Measurements from ENCODE around the gene PIEZO2.

Gene PIEZO2

DNA sequence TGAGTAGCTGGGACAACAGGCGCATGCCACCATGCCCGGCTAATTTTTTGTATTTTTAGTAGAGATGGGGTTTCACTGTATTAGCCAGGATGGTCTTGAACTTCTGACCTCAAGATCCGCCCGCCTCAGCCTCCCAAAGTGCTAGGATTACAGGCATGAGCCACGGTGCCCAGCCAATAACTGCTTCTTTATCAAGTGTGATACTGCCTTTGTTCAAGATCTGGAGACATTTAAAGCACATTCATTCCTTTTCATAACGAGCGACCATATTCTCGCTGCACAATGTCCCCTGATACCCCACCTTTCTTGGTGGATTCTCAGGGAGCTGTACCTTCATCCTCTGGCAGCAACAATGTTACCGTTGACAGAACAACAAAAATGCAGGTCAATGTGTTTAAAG, 75.4 kb downstream of the PIEZO2 start:
- Mint-ChIP-seq H3K4me1 (ENCODE audit: low read depth) (no peaks in the 10 kb centered on the region), H3K36me3 (ENCODE audit: low read depth) (no peaks in the 10 kb centered on the region), H3K9me3 (no peaks in the 10 kb centered on the region), H3K27me3 (no peaks in the 10 kb centered on the region), H3K4me3 (no peak overlapping the region), H3K27ac (no peak overlapping the region)

DNA sequence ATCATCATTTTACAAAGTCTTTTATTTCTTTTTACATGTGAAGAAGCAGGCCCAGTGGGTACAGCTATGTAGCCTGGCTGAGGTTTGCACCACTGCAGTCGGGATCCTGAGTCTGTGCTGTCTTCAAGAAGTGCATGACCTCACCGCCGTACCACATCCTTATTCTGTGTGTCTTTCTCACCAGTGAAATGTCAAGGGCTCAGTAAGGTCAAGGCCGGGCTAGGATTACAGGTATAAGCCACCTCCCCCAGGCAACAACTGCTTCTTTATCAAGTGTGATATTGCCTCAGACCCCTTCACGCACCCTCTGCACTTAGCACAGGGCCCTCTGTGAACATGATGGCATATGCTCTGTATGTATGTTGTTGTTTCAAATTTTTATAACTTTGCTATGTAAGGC, 76.7 kb downstream of the PIEZO2 start:
- Mint-ChIP-seq H3K4me1 (ENCODE audit: low read depth) (no peaks in the 10 kb centered on the region), H3K27me3 (no peaks in the 10 kb centered on the region), H3K9me3 (no peaks in the 10 kb centered on the region), H3K4me3 (no peak overlapping the region), H3K36me3 (ENCODE audit: low read depth) (no peaks in the 10 kb centered on the region), H3K27ac (no peak overlapping the region)

DNA sequence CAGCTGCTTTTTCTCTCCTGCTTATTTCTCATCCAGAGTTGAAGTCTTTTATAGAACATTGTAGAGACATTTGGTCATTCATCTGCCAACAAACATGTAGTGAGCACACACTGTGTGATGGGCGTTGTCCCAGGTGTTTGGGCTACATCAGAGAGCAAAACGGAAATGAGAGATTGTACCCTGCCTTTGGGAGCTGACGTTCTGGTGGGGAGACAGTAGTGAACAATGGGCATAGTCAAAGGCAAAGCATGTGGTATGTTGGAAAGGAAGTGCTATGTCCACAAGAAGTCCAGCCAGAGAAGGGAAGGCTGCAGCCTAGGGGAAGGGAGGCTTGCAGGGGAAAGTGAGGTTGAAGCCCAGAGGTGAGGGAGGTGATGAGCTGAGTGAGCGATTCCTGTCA, 78.1 kb downstream of the PIEZO2 start:
- H3K27me3 Mint-ChIP-seq = no peaks in the 10 kb centered on the region
- H3K4me1 Mint-ChIP-seq (ENCODE audit: low read depth) = no peaks in the 10 kb centered on the region
- H3K9me3 Mint-ChIP-seq = no peaks in the 10 kb centered on the region
- H3K36me3 Mint-ChIP-seq (ENCODE audit: low read depth) = no peaks in the 10 kb centered on the region
- H3K4me3 Mint-ChIP-seq = no peak overlapping the region
- H3K27ac Mint-ChIP-seq = no peak overlapping the region

DNA sequence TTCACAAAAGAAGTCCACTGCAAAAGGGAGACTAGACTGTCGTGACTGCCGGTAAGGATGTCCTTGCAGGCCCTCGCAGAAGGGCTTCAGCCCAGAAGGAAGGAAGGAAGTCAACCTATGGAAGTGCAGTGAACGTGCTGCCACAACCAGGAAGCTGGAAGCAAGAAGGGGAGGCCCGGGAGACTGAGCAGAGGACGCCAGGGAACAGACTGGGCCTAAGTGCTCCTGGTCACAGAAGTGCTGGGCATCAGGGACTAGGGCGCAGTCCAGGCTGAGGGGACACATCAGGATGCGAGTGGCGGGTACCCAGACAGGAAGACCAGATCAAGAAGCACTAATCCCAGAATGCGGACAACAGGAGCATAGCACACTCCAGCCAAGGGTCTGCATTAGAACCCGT, 78.8 kb downstream of the PIEZO2 start:
- H3K36me3 Mint-ChIP-seq (ENCODE audit: low read depth) = no peaks in the 10 kb centered on the region
- H3K27ac Mint-ChIP-seq = no peak overlapping the region
- no peaks in the 10 kb centered on the region for H3K27me3 Mint-ChIP-seq
- H3K9me3 Mint-ChIP-seq = peaks cover 6% of the 10 kb centered on the region
- H3K4me3 Mint-ChIP-seq = no peak overlapping the region
- H3K4me1 Mint-ChIP-seq (ENCODE audit: low read depth) = no peaks in the 10 kb centered on the region

DNA sequence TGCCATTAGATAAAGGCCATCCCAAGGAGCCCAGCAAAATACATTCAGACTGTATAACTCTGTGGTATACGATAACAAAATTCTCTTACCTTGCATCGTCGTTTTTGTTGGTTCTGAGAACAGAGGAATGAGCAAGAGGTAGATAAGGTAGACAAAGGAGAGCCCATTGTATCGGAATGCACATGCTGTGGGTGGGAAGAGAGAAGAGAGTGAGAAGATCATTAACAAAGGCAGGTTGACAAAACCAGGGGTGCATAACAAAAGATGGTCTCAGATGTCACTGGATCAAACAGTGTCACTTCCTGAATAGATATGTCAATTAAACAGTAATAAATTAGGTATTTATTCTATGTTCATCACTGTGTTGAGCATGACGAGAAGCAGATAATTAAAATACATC, 83.3 kb downstream of the PIEZO2 start:
- Mint-ChIP-seq H3K4me1 (ENCODE audit: low read depth) (no peaks in the 10 kb centered on the region), H3K4me3 (no peak overlapping the region), H3K27ac (no peak overlapping the region), H3K36me3 (ENCODE audit: low read depth) (no peaks in the 10 kb centered on the region), H3K27me3 (no peaks in the 10 kb centered on the region), H3K9me3 (peaks cover 7% of the 10 kb centered on the region)

DNA sequence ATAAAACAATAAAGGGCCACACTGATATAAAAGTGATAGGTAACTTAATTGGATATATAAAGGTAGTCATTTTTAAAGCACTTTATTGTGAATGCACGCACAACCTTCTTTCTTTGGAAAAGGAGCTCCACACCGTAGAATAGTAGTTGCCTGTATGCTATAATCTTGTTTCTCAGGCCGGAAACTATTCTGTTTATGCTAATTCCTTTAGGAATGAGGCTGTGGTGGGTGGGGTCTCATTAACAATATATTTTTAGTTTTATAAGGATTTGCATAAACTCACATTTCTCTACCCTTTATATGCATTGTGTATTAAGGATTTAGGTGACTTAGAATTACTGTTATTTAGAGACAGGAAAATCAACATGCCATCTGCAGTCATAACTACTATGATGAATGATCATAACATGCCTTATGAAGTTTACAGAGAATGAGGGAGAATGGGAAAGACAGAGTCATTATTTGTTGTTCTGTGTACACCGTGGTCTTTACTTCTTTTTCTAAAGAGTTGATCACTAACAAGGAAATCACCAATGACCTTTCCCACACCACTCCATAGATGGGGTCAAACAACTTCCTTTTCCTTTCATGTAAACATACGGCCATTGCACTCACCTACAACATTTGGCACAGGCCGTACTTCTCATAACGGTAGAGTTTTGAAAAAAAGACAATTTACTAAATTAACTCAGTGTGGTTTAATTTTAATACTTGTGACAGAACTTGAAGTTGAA, 84.5 kb downstream of the PIEZO2 start:
- Mint-ChIP-seq H3K9me3 (peaks cover 7% of the 10 kb centered on the region), H3K4me3 (no peak overlapping the region), H3K27me3 (no peaks in the 10 kb centered on the region), H3K36me3 (ENCODE audit: low read depth) (no peaks in the 10 kb centered on the region), H3K27ac (no peak overlapping the region), H3K4me1 (ENCODE audit: low read depth) (no peaks in the 10 kb centered on the region)

DNA sequence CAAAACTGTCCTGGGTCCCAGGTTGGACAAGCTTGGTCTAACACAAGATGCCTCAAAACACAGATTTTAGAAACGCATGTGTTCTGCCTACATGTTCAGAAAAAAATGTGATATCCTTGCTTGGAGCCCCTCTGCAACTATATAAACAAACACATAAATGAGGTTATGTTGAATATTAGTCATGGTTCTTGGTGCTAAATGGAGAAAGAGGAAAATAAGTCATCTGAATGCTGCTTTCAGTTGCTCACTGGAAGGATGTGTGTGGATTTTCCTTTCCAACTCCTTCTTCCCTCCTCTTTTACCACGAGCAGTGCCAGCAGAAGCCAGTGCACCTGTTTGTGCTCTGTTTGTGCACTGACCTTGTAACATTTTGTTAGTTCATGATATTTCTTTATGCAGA, 85.3 kb downstream of the PIEZO2 start:
- Mint-ChIP-seq H3K9me3 (peaks cover 7% of the 10 kb centered on the region), H3K36me3 (ENCODE audit: low read depth) (no peaks in the 10 kb centered on the region), H3K4me1 (ENCODE audit: low read depth) (no peaks in the 10 kb centered on the region), H3K27ac (no peak overlapping the region), H3K4me3 (no peak overlapping the region), H3K27me3 (no peaks in the 10 kb centered on the region)

DNA sequence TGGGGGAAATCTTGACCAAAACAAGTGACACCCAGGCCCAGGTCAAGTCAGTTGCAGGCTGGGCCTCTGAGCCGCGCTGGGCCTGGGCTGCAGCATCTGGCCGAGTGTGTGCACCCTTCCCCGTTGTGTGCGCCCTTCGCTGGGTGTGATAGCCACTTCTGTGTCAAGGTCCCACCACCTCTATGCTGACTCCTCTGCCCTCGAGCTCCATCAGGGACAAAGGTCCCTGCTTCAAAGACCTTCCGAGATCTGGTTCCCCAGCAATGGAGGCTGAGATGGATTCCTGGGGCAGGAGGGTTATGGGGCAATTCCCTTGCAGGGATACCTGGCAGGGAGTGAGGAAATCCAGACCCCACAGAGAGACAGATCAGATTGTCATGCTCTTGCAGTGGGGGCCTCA, 93.6 kb downstream of the PIEZO2 start:
- Mint-ChIP-seq H3K27me3 (no peaks in the 10 kb centered on the region), H3K9me3 (no peaks in the 10 kb centered on the region), H3K27ac (no peak overlapping the region), H3K4me1 (ENCODE audit: low read depth) (no peaks in the 10 kb centered on the region), H3K36me3 (ENCODE audit: low read depth) (no peaks in the 10 kb centered on the region), H3K4me3 (no peak overlapping the region)

DNA sequence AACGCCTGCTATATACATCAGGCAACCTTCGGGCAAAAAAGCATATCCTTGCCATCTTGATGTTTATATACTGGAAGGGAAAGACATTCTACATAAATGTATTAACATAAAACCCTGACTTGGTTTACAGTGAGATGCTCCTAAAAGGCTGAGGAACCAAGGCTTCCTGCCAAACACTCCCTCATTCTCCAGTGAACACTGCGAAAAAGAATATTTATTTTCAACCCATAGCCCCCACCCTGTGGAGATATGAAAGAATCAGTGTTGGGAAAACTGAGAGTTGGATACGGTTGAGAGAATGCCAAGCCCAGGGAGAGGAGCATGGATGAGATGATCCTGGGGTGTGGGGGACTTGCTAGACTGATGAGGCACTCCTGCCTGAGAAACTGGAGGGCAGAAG, 94.9 kb downstream of the PIEZO2 start:
- Mint-ChIP-seq H3K27me3 (no peaks in the 10 kb centered on the region), H3K4me3 (no peak overlapping the region), H3K27ac (no peak overlapping the region), H3K36me3 (ENCODE audit: low read depth) (no peaks in the 10 kb centered on the region), H3K9me3 (no peaks in the 10 kb centered on the region), H3K4me1 (ENCODE audit: low read depth) (no peaks in the 10 kb centered on the region)

DNA sequence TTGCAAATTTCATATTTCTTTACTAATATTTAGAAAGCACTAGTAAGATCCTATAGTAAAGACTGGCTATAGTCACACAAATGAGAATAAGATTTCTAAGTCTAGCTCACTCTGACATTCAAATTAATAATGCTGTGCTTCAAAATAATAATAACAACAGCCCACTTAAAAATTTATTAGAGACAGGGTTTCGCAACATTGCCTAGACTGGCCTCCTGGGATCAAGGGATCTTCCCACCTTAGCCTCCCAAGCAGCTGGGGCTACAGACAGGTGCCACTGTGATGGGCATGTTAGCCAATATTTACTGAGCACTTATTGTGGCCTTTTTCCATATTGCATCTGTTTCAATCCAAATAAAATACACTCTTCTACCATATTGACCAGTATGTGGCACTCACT, 96.1 kb downstream of the PIEZO2 start:
- Mint-ChIP-seq H3K36me3 (ENCODE audit: low read depth) (no peaks in the 10 kb centered on the region), H3K27ac (no peak overlapping the region), H3K9me3 (no peaks in the 10 kb centered on the region), H3K4me3 (no peak overlapping the region), H3K27me3 (no peaks in the 10 kb centered on the region), H3K4me1 (ENCODE audit: low read depth) (no peaks in the 10 kb centered on the region)

DNA sequence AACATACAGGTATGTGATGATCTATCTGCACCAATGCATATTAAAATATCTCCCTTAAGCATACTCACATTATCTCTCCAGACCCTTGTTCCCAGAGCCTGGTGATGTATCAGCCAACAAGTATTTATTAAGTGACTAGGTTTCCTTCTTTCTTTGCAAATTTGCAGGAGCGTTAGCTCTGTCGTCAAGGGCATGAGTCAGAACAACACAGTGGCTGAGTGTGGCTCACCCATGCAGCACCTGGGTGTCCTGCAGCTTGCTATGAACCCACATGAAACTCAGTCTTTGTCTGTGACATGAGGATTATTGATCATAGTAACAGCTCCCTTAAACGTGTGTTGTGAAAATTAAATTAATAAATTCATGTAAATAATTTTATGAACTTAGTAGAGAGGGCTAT, 96.6 kb downstream of the PIEZO2 start:
- Mint-ChIP-seq H3K27ac (no peak overlapping the region), H3K4me1 (ENCODE audit: low read depth) (no peaks in the 10 kb centered on the region), H3K27me3 (no peaks in the 10 kb centered on the region), H3K4me3 (no peak overlapping the region), H3K9me3 (no peaks in the 10 kb centered on the region), H3K36me3 (ENCODE audit: low read depth) (no peaks in the 10 kb centered on the region)

DNA sequence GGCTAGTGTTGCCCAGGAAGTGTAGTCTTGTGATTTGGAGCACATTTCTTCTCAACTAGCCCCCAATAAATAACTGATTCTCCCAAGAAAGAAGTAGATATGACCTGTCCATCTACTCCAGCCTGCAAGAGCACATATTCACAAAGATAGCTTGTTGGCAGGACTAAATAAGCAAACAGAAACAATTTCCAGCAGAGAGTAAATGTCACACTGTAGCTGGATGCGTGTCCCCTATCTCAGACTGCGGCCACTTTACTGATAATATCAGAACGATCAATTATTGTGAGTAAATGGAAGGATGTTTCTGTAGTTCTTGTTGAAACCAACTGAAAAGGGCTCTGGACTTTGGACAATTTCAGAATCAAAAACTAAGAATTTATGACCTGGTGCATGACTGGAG, 97.9 kb downstream of the PIEZO2 start:
- Mint-ChIP-seq H3K4me1 (ENCODE audit: low read depth) (no peaks in the 10 kb centered on the region), H3K36me3 (ENCODE audit: low read depth) (no peaks in the 10 kb centered on the region), H3K27me3 (no peaks in the 10 kb centered on the region), H3K9me3 (no peaks in the 10 kb centered on the region), H3K4me3 (no peak overlapping the region), H3K27ac (no peak overlapping the region)

DNA sequence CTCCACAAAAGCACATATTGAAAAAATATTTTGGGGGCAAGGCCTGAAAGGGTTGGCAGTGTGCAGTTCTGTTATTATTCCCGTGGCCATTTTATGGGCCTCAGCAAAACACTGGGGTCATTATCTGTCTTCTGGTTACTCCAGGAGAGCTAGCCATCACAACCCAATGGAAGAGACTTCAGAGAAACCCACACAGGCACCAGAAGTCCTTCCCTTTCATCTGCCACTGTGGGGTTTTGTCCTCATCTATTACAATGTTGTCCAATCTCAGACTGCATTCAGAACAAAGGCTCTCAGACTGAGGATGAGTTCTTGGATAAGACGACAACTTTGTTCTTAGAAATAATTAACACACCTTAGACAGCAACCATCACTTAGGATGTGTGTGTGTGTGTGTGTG, 98.4 kb downstream of the PIEZO2 start:
- H3K27ac Mint-ChIP-seq = no peak overlapping the region
- no peak overlapping the region for H3K4me3 Mint-ChIP-seq
- H3K9me3 Mint-ChIP-seq = no peaks in the 10 kb centered on the region
- no peaks in the 10 kb centered on the region for H3K4me1 Mint-ChIP-seq (ENCODE audit: low read depth)
- H3K27me3 Mint-ChIP-seq = no peaks in the 10 kb centered on the region
- no peaks in the 10 kb centered on the region for H3K36me3 Mint-ChIP-seq (ENCODE audit: low read depth)

DNA sequence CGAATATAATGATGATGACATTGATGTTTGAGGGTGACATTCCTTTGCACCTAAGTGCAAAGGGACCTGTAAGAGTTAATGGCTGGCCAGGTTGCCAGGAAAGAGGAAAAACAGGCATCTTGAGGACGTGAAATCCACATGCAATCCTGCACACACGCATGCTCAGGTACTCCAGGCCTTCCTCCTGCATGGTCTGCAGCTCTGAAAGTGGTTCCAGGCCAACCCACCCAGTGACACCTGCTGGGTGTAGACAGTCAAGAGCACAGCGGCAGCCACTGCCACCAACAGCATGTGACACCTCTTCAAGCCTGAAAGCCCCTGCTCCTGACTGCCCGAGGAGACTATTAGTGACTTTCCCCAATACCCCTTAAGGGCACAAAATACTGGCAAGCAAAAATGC, 101.6 kb downstream of the PIEZO2 start:
- Mint-ChIP-seq H3K4me3 (no peak overlapping the region), H3K36me3 (ENCODE audit: low read depth) (no peaks in the 10 kb centered on the region), H3K27ac (no peak overlapping the region), H3K4me1 (ENCODE audit: low read depth) (no peaks in the 10 kb centered on the region), H3K27me3 (no peaks in the 10 kb centered on the region), H3K9me3 (no peaks in the 10 kb centered on the region)

DNA sequence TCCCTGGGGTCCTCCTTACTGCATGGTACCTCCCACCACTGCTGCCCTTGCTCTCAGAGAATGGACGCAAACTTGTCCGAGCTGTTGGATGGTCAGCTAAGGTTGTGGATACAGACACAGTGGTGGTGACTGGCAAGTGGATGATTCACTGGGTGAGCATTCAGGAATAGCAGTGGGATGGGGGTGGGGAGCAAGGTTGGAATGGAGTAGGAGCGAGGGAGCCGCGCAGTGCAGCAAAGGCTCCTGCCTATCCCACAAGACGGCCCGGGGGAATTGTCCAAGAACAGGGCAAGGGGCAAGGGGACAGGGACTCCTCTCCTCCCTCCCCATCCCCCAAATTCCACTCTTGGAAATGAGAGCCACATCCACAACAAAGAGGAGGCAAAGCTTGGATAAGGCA, 102.2 kb downstream of the PIEZO2 start:
- H3K27me3 Mint-ChIP-seq = no peaks in the 10 kb centered on the region
- H3K27ac Mint-ChIP-seq = no peak overlapping the region
- no peak overlapping the region for H3K4me3 Mint-ChIP-seq
- no peaks in the 10 kb centered on the region for H3K4me1 Mint-ChIP-seq (ENCODE audit: low read depth)
- H3K36me3 Mint-ChIP-seq (ENCODE audit: low read depth) = no peaks in the 10 kb centered on the region
- no peaks in the 10 kb centered on the region for H3K9me3 Mint-ChIP-seq

DNA sequence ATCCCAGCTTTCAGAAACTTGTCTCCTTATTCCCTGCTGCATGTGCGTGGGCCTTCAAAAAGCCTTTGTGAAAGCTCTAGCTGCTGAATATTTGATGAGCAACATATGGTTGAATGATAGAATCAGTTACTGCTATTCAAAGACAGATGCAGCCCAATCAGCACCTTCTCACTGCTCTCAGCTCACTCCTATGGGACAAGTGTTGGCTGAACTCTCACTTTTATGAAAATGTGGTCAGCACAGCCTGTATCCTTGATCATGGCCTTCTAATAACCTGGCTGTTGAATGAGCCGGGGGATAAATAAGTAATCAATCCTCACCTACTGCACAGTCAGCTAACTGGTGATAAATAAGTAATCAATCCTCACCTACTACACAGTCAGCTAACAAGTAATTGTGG, 103.2 kb downstream of the PIEZO2 start:
- Mint-ChIP-seq H3K4me1 (ENCODE audit: low read depth) (no peaks in the 10 kb centered on the region), H3K27ac (no peak overlapping the region), H3K27me3 (no peaks in the 10 kb centered on the region), H3K36me3 (ENCODE audit: low read depth) (no peaks in the 10 kb centered on the region), H3K4me3 (no peak overlapping the region), H3K9me3 (no peaks in the 10 kb centered on the region)

Measured in stimulated activated naive CD8-positive, alpha-beta T cell treated with anti-CD3 and anti-CD28 coated beads, Interleukin-15, Interleukin-2, amounts not matched to agents 100 ng/mL and 50 ng/mL, for 24 hours (primary cell).